Smooth muscle cell (in vitro differentiated cells): ENCODE measurements around the gene FOCAD. TPM values are rescaled to one million over a fixed set of nuclear protein-coding genes. Genes with fewer than 3 reads are reported as not detected.

ENCODE experiments used
- DNase-seq: peaks from one replicate; lab custom pipeline; 2025; ENCODE audit not compliant: unreplicated experiment; lab: John Stamatoyannopoulos, UW
- H2AFZ ChIP-seq: fragments of 200-600 bp; sonication (generic); 2 replicates; pipeline ENCODE4 v1.6.0; 2016; ENCODE audit warnings: antibody characterized with exemption, low read depth, mild to moderate bottlenecking
- H3F3A ChIP-seq: fragments of 200-600 bp; sonication (generic); 2 replicates; pipeline ENCODE4 v1.6.0; 2017; ENCODE audit warnings: antibody characterized with exemption, low read depth
- H3K27ac ChIP-seq: fragments of 200-600 bp; sonication (generic); 2 replicates; pipeline ENCODE4 v1.5.1; 2016; ENCODE audit warnings: low read depth, mild to moderate bottlenecking
- H3K27me3 ChIP-seq: fragments of 200-600 bp; sonication (generic); 2 replicates; pipeline ENCODE4 v1.6.1; 2016; ENCODE audit warnings: low read depth, mild to moderate bottlenecking
- H3K36me3 ChIP-seq: fragments of 200-600 bp; sonication (generic); 2 replicates; pipeline ENCODE4 v1.5.1; 2016; ENCODE audit warnings: low read depth
- H3K4me1 ChIP-seq: fragments of 200-600 bp; sonication (generic); 2 replicates; pipeline ENCODE4 v1.5.1; 2016; ENCODE audit warnings: low read depth
- H3K4me2 ChIP-seq: fragments of 200-600 bp; sonication (generic); 2 replicates; pipeline ENCODE4 v1.6.0; 2016; ENCODE audit warnings: mild to moderate bottlenecking
- H3K4me3 ChIP-seq: fragments of 200-600 bp; sonication (generic); 2 replicates; pipeline ENCODE4 v1.5.1; 2016; ENCODE audit warnings: mild to moderate bottlenecking
- H3K79me2 ChIP-seq: fragments of 200-600 bp; sonication (generic); 2 replicates; pipeline ENCODE4 v1.6.0; 2016; ENCODE audit warnings: low read depth, mild to moderate bottlenecking
- H3K9ac ChIP-seq: fragments of 200-600 bp; sonication (generic); 2 replicates; pipeline ENCODE4 v1.6.0; 2016; ENCODE audit warnings: low read depth
- H3K9me3 ChIP-seq: fragments of 200-600 bp; sonication (generic); replicated peaks from 2 replicates; pipeline ENCODE4 v1.5.1; 2016; ENCODE audit warnings: low read depth
- H4K20me1 ChIP-seq: fragments of 200-600 bp; sonication (generic); 2 replicates; pipeline ENCODE4 v1.6.0; 2016; ENCODE audit warnings: low read depth
- CTCF ChIP-seq: fragments of 200-600 bp; sonication (generic); IDR thresholded peaks from 2 replicates; pipeline ENCODE4 v1.5.1; 2017; ENCODE audit warnings: borderline replicate concordance, mild to moderate bottlenecking, antibody characterized with exemption; ENCODE audit not compliant: insufficient read depth, poor library complexity, severe bottlenecking
- WGBS: methylation state at CpG from one replicate; pipeline ENCODE4 v1.1.7; 2016; ENCODE audit warnings: low lambda C conversion rate; 5-methylcytosine and 5-hydroxymethylcytosine counted together
- microRNA counts: library from miRNA; unstranded; fragments of <30 nt; microRNA quantifications from one replicate; lab custom pipeline; 2016
- microRNA-seq: library from miRNA; unstranded; fragments of <30 nt; microRNA quantifications from one replicate; pipeline ENCODE4, GENCODE V29; 2016; ENCODE audit warnings: borderline number of aligned reads
- polyA plus RNA-seq: library from polyadenylated mRNA; unstranded; fragments of >200 nt; fragmentation: Nextera tagmentation; extraction: Ambion mirVana; gene quantifications from 2 replicates; pipeline ENCODE4 v1.2.1, GENCODE V29; 2016
- small RNA-seq: library from RNA; depleted of rRNA; stranded (forward); fragments of <200 nt; gene quantifications from one replicate; pipeline ENCODE3, GENCODE V24; 2014
- total RNA-seq: library from RNA; depleted of rRNA; stranded (reverse); fragments of >200 nt; gene quantifications from 2 replicates; pipeline ENCODE4 v1.2.3, GENCODE V29; 2014

Gene FOCAD
- total and polyA plus RNA-seq, 2 experiments from 2014 or later = 31.0 to 106 TPM

DNA sequence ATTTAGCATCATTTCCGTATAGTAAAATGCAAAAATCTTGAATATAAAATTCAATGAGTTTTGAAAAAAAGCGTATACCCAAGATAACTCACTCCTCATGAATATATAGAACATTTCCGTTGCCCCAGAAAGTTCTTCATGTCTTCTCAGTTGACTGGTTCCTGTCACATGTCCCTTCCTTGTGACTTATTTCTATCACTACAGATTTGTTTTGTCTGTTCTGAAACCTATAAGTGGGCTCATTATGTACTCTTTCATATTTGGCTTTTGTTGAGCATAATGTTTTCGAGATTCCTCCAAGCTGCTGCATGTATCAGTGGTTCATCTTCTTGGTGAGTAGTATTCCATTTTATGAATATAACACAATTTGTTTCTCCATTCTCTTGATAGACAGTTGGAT is 358.4 kb downstream of the FOCAD start:
- DNase-seq = no peak
- Histone ChIP-seq H3K79me2 (no peaks in the 10 kb centered on the region), H3K36me3 (no peaks in the 10 kb centered on the region), H3K9me3 (no peaks in the 10 kb centered on the region), H3K4me1 (no peaks in the 10 kb centered on the region), H3K4me3 (no peak overlapping the region), H3F3A (no peaks in the 10 kb centered on the region), H3K4me2 (no peak overlapping the region), H2AFZ (no peak overlapping the region), H3K27ac (no peak overlapping the region), H3K9ac (no peak overlapping the region), H4K20me1 (no peaks in the 10 kb centered on the region), H3K27me3 (no peaks in the 10 kb centered on the region)
- no peak for TF ChIP-seq CTCF
- 92% methylated on average over 4 of the region's 4 CpGs for WGBS

- Histone ChIP-seq H3K4me2 (no peak overlapping the region), H3F3A (no peaks in the 10 kb centered on the region), H3K27me3 (no peaks in the 10 kb centered on the region), H3K9ac (no peak overlapping the region), H3K36me3 (no peaks in the 10 kb centered on the region), H3K27ac (no peak overlapping the region), H3K4me1 (no peaks in the 10 kb centered on the region), H3K79me2 (no peaks in the 10 kb centered on the region), H4K20me1 (no peaks in the 10 kb centered on the region), H3K4me3 (no peak overlapping the region), H3K9me3 (no peaks in the 10 kb centered on the region), H2AFZ (no peak overlapping the region)
- 78% methylated on average over 3 of the region's 3 CpGs for WGBS
- no peak for DNase-seq
- TF ChIP-seq CTCF = no peak
Observed at GRCh38 chr9:21043841-21044240, 359.8 kb downstream of the FOCAD start.

MicroRNAs within 50 kb of the gene (microRNA counts, 767-probe panel; counts per million panel counts)
- microRNA hsa-miR-491-3p (lab: Ali Mortazavi, UCI) = 183 counts per million
- 183 counts per million for microRNA hsa-miR-491-5p (lab: Ali Mortazavi, UCI)

Small RNA genes lying within 50 kb of the gene (microRNA-seq; reads per million reads assigned to microRNA genes)
- 81.2 reads per million, percentile 52 among the genes with 10 or more reads in this experiment for gene MIR491

Small RNA genes lying within 50 kb of the gene (small RNA-seq; reads per million reads assigned to genes)
- gene MIR491 (0.32 reads per million, percentile 7 among the genes with 10 or more reads in this experiment), gene SNORA30B (not detected)

Other genes starting within 250 kb of the FOCAD start
- 29.9 and 32.8 TPM in 2 replicates for gene MLLT3, start 61.8 kb upstream of the FOCAD start, total RNA-seq
- gene MLLT3, start 61.8 kb upstream of the FOCAD start, polyA plus RNA-seq = 16.3 and 21.9 TPM in 2 replicates